ENCODE data around the gene PANX2. TPM values are rescaled to one million over a fixed set of nuclear protein-coding genes. Genes with fewer than 3 reads are reported as not detected.

PANX2 gene
- total RNA-seq, 1 donor = 0.90 TPM

- no peak for DNase-seq (ENCODE audit: low read depth)
- TF ChIP-seq CTCF (IDR thresholded peaks at IDR 0.05; ENCODE audit: insufficient read depth, low read length) = no peak
- no peak overlapping the region for H3K4me3 ChIP-seq (ENCODE audit: low read depth, low read length)
These were observed 47.1 kb downstream of the PANX2 start for GRCh38 chr22:50217543-50218152.

DNA sequence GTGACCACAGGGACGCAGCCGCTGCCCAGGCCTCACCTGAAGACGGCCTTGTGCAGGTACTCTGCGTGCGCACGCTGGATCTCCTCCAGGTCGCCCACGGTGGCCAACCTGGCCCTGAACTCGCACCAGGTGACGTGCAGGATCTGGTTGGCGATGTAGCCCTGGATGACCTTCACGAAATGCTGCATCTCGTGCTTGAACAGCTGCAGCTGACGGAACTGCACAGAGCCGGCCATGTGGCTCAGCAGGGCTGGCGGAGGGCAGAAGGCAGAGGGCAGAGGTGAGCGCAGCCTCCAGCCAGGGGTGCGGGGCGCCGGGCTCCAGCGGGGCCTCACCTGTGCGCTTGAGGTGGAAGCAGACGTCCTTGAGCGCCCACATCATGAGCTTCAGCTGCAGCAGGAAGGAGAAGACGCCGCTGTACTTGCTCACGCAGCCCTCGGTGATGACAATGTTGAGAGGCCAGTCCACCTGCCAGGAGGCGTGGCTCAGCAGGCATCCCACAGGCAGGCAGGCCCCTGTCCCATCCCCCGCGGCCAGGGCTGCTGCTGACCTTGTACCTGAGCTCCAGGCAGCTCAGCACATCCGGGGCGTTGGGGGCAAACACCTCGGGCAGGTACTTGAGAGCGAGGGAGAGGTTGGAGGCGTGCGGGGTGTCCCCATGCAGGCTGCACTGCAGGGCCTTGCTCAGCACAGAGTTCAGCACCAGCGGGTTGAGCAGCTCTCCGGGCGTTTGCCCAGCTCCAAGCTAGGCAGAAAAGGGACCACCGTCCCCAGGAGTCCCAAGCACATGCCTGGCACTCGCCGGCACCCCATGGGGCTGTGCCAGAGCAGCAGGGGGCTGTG, 47.8 kb downstream of the PANX2 start:
- no peak overlapping the region for H3K4me3 ChIP-seq (ENCODE audit: low read depth, low read length)
- no peak for TF ChIP-seq CTCF (IDR thresholded peaks at IDR 0.05; ENCODE audit: insufficient read depth, low read length)
- no peak for DNase-seq (ENCODE audit: low read depth)

- no peak for TF ChIP-seq CTCF (IDR thresholded peaks at IDR 0.05; ENCODE audit: insufficient read depth, low read length)
- DNase-seq (ENCODE audit: low read depth) = peak; percentile 61
- no peak overlapping the region for H3K4me3 ChIP-seq (ENCODE audit: low read depth, low read length)
These were observed 48.6 kb downstream of the PANX2 start for GRCh38 chr22:50218996-50219727.

- H3K4me3 ChIP-seq (ENCODE audit: low read depth, low read length) = no peak overlapping the region
- TF ChIP-seq CTCF (IDR thresholded peaks at IDR 0.05; ENCODE audit: insufficient read depth, low read length) = no peak
- no peak for DNase-seq (ENCODE audit: low read depth)
These were observed 49.5 kb downstream of the PANX2 start for GRCh38 chr22:50219800-50220602.

GRCh38 chr22:50220603-50221409, 50.3 kb downstream of the PANX2 start:
- TF ChIP-seq CTCF (IDR thresholded peaks at IDR 0.05; ENCODE audit: insufficient read depth, low read length) = no peak
- H3K4me3 ChIP-seq (ENCODE audit: low read depth, low read length) = no peak overlapping the region
- no peak for DNase-seq (ENCODE audit: low read depth)

All from fibroblast of the aortic adventitia (primary cell).